Measurements from ENCODE around the gene RPTOR.
"Not testable (repeated sequence)": the region's sequence is repeated elsewhere in the genome, so short reads cannot be mapped to it uniquely, and the experiment has no call there.

The RPTOR gene

GRCh38 chr17:80869481-80870145, 325.0 kb downstream of the RPTOR start:
- Histone ChIP-seq H3K36me3 (ENCODE audit: insufficient read depth, low read length) (no peaks in the 10 kb centered on the region), H3K27me3 (ENCODE audit: insufficient read depth, low read length) (no peaks in the 10 kb centered on the region), H3K27ac (ENCODE audit: low read depth, low read length) (no peak overlapping the region), H3K9me3 (ENCODE audit: insufficient read depth, low read depth, low read length) (no peaks in the 10 kb centered on the region), H3K4me1 (ENCODE audit: insufficient read depth, low read length) (peaks cover 16% of the 10 kb centered on the region), H3K9ac (ENCODE audit: low read depth, low read length) (no peak overlapping the region), H3K4me3 (ENCODE audit: low read length) (no peak overlapping the region)
- WGBS: 88% methylated on average over 7 of the region's 7 CpGs

DNA sequence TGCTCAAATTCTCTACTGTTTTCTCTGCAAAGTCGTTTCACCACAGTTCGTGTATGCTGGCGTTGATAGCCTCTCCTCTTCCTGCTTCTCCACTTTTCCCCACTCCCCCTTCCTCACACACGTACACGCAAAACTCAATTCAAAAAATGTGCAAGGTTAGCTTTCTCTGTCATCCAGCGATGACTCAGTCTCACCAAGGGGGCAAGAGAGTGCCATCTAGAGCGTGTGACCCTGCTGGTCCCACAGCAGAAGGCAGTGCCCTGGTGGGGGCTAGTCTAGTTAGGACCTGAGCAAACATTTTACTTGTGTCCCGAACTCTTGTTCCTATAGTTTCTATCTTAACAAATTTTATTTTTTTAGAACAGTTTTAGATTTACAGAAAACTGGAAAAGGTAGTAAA, 325.8 kb downstream of the RPTOR start:
- 84% methylated on average over 7 of the region's 8 CpGs for WGBS
- Histone ChIP-seq H3K9me3 (ENCODE audit: insufficient read depth, low read depth, low read length) (no peaks in the 10 kb centered on the region), H3K4me3 (ENCODE audit: low read length) (no peak overlapping the region), H3K27ac (ENCODE audit: low read depth, low read length) (no peak overlapping the region), H3K4me1 (ENCODE audit: insufficient read depth, low read length) (peaks cover 16% of the 10 kb centered on the region), H3K9ac (ENCODE audit: low read depth, low read length) (no peak overlapping the region), H3K36me3 (ENCODE audit: insufficient read depth, low read length) (no peaks in the 10 kb centered on the region), H3K27me3 (ENCODE audit: insufficient read depth, low read length) (no peaks in the 10 kb centered on the region)

DNA sequence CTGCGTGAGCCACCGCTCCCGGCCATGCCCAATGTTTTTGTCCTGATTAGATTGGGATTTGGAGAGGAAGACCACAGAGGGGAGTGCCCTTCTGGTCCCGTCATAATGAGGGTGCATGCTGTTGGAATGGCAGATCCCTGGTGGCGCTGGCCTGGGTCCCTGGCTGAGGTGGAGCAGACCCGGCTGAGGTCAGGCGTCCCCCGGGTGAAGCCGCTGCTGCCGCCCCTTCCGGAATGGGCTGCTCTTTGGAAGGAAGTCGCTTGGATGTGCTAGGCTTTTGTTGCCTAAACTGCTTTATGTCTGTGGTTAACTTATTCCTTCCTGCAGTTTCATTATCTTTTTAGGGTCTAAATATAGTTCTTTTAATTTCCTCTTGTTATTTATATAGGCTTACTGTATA, 326.7 kb downstream of the RPTOR start:
- 90% methylated on average over 12 of the region's 12 CpGs for WGBS
- H3K36me3 ChIP-seq (ENCODE audit: insufficient read depth, low read length): no peaks in the 10 kb centered on the region
- H3K4me1 ChIP-seq (ENCODE audit: insufficient read depth, low read length): peaks cover 16% of the 10 kb centered on the region
- no peak overlapping the region for H3K27ac ChIP-seq (ENCODE audit: low read depth, low read length)
- no peak overlapping the region for H3K4me3 ChIP-seq (ENCODE audit: low read length)
- no peak overlapping the region for H3K9ac ChIP-seq (ENCODE audit: low read depth, low read length)
- H3K27me3 ChIP-seq (ENCODE audit: insufficient read depth, low read length): no peaks in the 10 kb centered on the region
- no peaks in the 10 kb centered on the region for H3K9me3 ChIP-seq (ENCODE audit: insufficient read depth, low read depth, low read length)

- peaks cover 16% of the 10 kb centered on the region for H3K4me1 ChIP-seq (ENCODE audit: insufficient read depth, low read length)
- no peaks in the 10 kb centered on the region for H3K9me3 ChIP-seq (ENCODE audit: insufficient read depth, low read depth, low read length)
- no peaks in the 10 kb centered on the region for H3K36me3 ChIP-seq (ENCODE audit: insufficient read depth, low read length)
- no peak overlapping the region for H3K27ac ChIP-seq (ENCODE audit: low read depth, low read length)
- H3K4me3 ChIP-seq (ENCODE audit: low read length): no peak overlapping the region
- no peak overlapping the region for H3K9ac ChIP-seq (ENCODE audit: low read depth, low read length)
- 90% methylated on average over 14 of the region's 14 CpGs for WGBS
- no peaks in the 10 kb centered on the region for H3K27me3 ChIP-seq (ENCODE audit: insufficient read depth, low read length)
Observed at GRCh38 chr17:80872001-80872500, 327.4 kb downstream of the RPTOR start.

- peaks cover 19% of the 10 kb centered on the region for H3K4me1 ChIP-seq (ENCODE audit: insufficient read depth, low read length)
- H3K9ac ChIP-seq (ENCODE audit: low read depth, low read length): peak overlapping the region; percentile 3
Observed at GRCh38 chr17:80872501-80873306, 328.1 kb downstream of the RPTOR start.

DNA sequence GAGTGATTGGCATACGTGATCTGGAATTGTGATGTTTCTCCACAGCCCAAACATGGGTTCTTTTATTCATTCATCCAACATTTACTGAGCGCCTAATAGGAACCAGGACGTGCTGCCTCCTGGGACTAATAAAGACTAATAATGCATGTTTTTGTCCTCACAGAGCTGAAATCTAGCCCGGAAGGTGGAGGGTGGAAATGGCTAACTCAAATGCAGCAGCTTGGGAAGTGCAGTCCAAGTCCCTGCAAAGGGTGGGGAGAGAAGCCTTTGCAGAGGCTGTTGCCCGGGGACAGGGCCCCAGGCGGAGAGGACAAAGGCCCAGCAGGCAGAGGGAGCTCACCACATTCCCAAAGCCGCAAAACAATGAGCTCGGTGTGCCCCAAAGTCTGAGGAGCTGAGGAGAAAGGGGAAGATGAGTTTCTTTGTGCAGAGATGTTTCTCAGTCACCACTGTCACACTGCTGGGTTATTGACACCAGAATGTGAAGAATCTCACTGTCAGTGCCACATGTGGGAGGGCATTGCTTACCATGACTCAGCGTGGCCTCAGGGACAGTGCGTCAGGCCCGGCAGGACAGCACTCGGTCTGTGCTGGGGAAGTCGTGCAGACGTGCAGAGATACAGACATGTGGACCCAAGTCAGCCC, 328.8 kb downstream of the RPTOR start:
- Histone ChIP-seq H3K27me3 (ENCODE audit: insufficient read depth, low read length) (no peaks in the 10 kb centered on the region), H3K27ac (ENCODE audit: low read depth, low read length) (peak overlapping the region; percentile 92), H3K36me3 (ENCODE audit: insufficient read depth, low read length) (no peaks in the 10 kb centered on the region), H3K4me3 (ENCODE audit: low read length) (no peak overlapping the region), H3K9me3 (ENCODE audit: insufficient read depth, low read depth, low read length) (no peaks in the 10 kb centered on the region), H3K4me1 (ENCODE audit: insufficient read depth, low read length) (peaks cover 19% of the 10 kb centered on the region), H3K9ac (ENCODE audit: low read depth, low read length) (peak overlapping the region; percentile 31)
- WGBS: 42% methylated on average over 14 of the region's 14 CpGs

More at GRCh38 chr17:80872501-80873306, 328.1 kb downstream of the RPTOR start:
- H3K27ac ChIP-seq (ENCODE audit: low read depth, low read length): peak overlapping the region; percentile 77
- H3K4me3 ChIP-seq (ENCODE audit: low read length): no peak overlapping the region
- 85% methylated on average over 17 of the region's 18 CpGs for WGBS
- no peaks in the 10 kb centered on the region for H3K27me3 ChIP-seq (ENCODE audit: insufficient read depth, low read length)
- H3K36me3 ChIP-seq (ENCODE audit: insufficient read depth, low read length): no peaks in the 10 kb centered on the region
- H3K9me3 ChIP-seq (ENCODE audit: insufficient read depth, low read depth, low read length): no peaks in the 10 kb centered on the region

GRCh38 chr17:80874866-80875445, 330.3 kb downstream of the RPTOR start:
- H3K9me3 ChIP-seq (ENCODE audit: insufficient read depth, low read depth, low read length): no peaks in the 10 kb centered on the region
- no peaks in the 10 kb centered on the region for H3K36me3 ChIP-seq (ENCODE audit: insufficient read depth, low read length)
- H3K27ac ChIP-seq (ENCODE audit: low read depth, low read length): no peak overlapping the region
- H3K9ac ChIP-seq (ENCODE audit: low read depth, low read length): no peak overlapping the region
- no peaks in the 10 kb centered on the region for H3K27me3 ChIP-seq (ENCODE audit: insufficient read depth, low read length)
- peaks cover 23% of the 10 kb centered on the region for H3K4me1 ChIP-seq (ENCODE audit: insufficient read depth, low read length)
- H3K4me3 ChIP-seq (ENCODE audit: low read length): no peak overlapping the region
- 92% methylated on average over 19 of the region's 19 CpGs for WGBS

DNA sequence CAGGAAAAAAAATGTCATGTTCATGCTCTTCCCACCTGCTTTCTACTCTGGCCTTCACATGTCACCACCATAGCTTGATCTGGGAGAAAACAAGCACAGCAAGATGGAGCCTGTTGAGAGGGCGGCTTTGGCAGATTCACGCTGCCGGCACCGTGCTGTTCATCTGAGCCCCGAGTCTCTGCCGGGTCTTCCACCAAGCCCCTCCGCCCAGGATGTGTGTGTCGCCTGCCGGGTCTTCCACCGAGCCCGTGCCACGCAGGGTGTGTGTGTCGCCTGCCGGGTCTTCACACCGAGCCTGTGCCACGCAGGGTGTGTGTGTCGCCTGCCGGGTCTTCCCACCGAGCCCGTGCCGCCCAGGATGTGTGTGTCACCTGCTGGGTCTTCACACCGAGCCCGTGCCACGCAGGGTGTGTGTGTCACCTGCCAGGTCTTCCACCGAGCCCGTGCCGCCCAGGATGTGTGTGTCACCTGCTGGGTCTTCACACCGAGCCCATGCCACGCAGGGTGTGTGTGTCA, 330.9 kb downstream of the RPTOR start:
- not testable (repeated sequence) for H3K27ac ChIP-seq (ENCODE audit: low read depth, low read length); H3K27me3 ChIP-seq (ENCODE audit: insufficient read depth, low read length); H3K9ac ChIP-seq (ENCODE audit: low read depth, low read length); H3K9me3 ChIP-seq (ENCODE audit: insufficient read depth, low read depth, low read length); H3K4me3 ChIP-seq (ENCODE audit: low read length); H3K36me3 ChIP-seq (ENCODE audit: insufficient read depth, low read length)
- WGBS: 98% methylated on average over 29 of the region's 29 CpGs
- peaks cover 23% of the 10 kb centered on the region for H3K4me1 ChIP-seq (ENCODE audit: insufficient read depth, low read length)

GRCh38 chr17:80876456-80876949, 331.9 kb downstream of the RPTOR start:
- not testable (repeated sequence) for H3K9ac ChIP-seq (ENCODE audit: low read depth, low read length); H3K4me3 ChIP-seq (ENCODE audit: low read length); H3K27me3 ChIP-seq (ENCODE audit: insufficient read depth, low read length); H3K9me3 ChIP-seq (ENCODE audit: insufficient read depth, low read depth, low read length); H3K27ac ChIP-seq (ENCODE audit: low read depth, low read length)
- peaks cover 23% of the 10 kb centered on the region for H3K4me1 ChIP-seq (ENCODE audit: insufficient read depth, low read length)
- peaks cover 13% of the 10 kb centered on the region for H3K36me3 ChIP-seq (ENCODE audit: insufficient read depth, low read length)
- 97% methylated on average over 37 of the region's 39 CpGs for WGBS

DNA sequence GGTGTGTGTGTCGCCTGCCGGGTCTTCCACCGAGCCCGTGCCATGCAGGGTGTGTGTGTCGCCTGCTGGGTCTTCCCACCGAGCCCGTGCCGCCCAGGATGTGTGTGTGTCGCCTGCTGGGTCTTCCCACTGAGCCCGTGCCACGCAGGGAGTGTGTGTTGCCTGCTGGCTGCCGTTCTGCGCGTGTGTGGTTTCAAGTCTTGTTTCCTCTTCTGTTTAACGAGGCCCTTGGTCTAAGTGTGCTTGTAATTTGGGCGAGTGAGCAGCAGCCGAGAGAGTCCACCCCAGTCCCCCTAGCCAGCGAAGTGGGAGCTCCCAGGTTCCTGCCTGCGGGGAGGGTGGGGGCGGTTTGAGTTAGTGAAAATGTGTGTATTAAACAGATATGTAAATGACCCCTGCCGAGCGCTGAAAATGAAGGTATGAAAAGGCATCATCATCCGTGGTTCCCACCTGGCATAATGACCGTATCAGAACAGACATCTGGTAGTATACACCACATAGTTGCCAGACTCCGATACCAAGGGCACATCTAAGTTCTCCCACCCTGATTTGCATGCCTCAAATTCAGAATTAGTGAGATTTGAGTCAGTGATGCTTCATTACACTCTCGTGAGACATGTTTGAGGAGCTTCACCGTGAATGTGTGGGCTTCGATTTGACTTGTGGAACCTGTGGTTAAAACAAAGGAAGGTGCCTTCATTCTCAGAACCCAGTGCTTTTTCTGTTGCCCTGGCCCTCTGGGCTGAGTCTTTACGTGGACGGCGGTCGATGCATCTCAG, 332.5 kb downstream of the RPTOR start:
- Histone ChIP-seq H3K27me3 (ENCODE audit: insufficient read depth, low read length) (no peaks in the 10 kb centered on the region), H3K36me3 (ENCODE audit: insufficient read depth, low read length) (peaks cover 19% of the 10 kb centered on the region), H3K4me1 (ENCODE audit: insufficient read depth, low read length) (peaks cover 23% of the 10 kb centered on the region), H3K9me3 (ENCODE audit: insufficient read depth, low read depth, low read length) (no peaks in the 10 kb centered on the region), H3K27ac (ENCODE audit: low read depth, low read length) (no peak overlapping the region), H3K9ac (ENCODE audit: low read depth, low read length) (0 out of 2 replicates have a peak overlapping the region, but pooled peaks have one; percentile 35), H3K4me3 (ENCODE audit: low read length) (no peak overlapping the region)
- WGBS: 94% methylated on average over 32 of the region's 32 CpGs
